ENCODE results near the gene FLT4.
"Not testable (repeated sequence)": the region's sequence is repeated elsewhere in the genome, so short reads cannot be mapped to it uniquely, and the experiment has no call there.

FLT4 gene

DNA sequence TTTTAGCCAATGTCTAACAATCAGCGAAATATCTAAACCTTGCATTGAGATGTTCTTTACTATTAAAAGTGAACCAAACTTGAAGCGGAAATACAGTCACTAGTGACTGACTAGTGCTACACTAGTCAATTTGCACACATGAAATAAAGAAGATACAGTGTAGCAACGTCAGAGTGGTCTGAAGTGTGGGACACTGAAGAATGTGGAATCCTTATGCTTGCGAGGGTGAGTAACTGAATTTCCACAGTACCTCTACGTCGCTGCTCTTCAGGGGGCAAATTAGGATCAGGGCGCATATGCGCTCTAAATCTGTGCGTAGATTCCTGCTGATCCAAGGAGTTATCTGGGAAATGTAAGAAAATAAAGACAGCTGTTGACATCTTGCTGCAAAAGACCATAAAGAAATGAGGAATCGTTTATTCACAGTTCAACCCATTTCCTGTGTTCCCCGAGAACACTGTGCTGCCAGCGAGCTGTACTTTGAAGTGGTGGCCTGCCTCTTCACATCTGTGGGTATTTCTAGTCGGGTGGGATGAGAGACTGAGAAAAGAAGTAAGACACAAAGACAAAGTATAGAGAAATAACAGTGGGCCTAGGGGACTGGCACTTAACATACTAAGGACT, 39.8 kb upstream of the FLT4 start:
- H3K4me3 ChIP-seq (replicated peaks; ENCODE audit: low read depth, low read length) = no peak overlapping the region
- TF ChIP-seq, protein P1, sequence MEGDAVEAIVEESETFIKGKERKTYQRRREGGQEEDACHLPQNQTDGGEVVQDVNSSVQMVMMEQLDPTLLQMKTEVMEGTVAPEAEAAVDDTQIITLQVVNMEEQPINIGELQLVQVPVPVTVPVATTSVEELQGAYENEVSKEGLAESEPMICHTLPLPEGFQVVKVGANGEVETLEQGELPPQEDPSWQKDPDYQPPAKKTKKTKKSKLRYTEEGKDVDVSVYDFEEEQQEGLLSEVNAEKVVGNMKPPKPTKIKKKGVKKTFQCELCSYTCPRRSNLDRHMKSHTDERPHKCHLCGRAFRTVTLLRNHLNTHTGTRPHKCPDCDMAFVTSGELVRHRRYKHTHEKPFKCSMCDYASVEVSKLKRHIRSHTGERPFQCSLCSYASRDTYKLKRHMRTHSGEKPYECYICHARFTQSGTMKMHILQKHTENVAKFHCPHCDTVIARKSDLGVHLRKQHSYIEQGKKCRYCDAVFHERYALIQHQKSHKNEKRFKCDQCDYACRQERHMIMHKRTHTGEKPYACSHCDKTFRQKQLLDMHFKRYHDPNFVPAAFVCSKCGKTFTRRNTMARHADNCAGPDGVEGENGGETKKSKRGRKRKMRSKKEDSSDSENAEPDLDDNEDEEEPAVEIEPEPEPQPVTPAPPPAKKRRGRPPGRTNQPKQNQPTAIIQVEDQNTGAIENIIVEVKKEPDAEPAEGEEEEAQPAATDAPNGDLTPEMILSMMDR (IDR thresholded peaks at IDR 0.05; ENCODE audit: low read length, missing control alignments) = no peak

GRCh38 chr5:180688330-180689070, 39.1 kb upstream of the FLT4 start:
- no peak for DNase-seq (ENCODE audit: low read depth)
- no peak overlapping the region for H3K4me3 ChIP-seq (replicated peaks; ENCODE audit: low read depth, low read length)
- TF ChIP-seq, protein P1 (IDR thresholded peaks at IDR 0.05; ENCODE audit: low read length, missing control alignments) = no peak

More for the DNA sequence above, 39.8 kb upstream of the FLT4 start:
- DNase-seq (ENCODE audit: low read depth) = no peak

- not testable (repeated sequence) for H3K4me3 ChIP-seq (replicated peaks; ENCODE audit: low read depth, low read length); DNase-seq (ENCODE audit: low read depth)
Observed at GRCh38 chr5:180686799-180687198, 37.4 kb upstream of the FLT4 start.

DNA sequence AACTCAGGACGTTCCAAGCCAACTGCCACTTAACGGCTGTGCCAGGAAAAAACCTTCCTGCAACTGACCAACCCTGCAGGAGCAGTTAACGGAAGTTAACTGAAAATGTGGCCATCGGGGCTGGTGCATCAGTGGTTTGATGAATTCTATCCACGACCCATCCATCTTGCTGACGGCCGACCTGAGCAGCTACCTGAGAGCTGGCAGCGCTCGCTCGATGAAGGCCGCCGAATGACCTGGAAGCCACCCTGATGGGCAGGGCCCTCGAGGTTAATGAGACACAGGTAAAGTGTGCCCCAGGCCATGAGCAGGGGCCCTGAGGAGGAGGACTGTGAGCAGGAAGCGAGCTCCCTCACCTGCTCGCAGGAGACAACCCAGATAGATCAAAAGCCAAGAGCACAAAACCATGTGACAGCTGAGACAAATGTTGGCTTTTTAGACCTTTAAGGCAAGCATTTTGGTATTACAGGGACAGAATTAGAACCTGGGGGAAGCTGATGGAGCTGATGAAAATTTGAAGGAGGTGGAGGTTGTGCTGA, 35.3 kb upstream of the FLT4 start:
- TF ChIP-seq, protein P1 (IDR thresholded peaks at IDR 0.05; ENCODE audit: low read length, missing control alignments) = no peak
- no peak overlapping the region for H3K4me3 ChIP-seq (replicated peaks; ENCODE audit: low read depth, low read length)
- DNase-seq (ENCODE audit: low read depth) = no peak

DNA sequence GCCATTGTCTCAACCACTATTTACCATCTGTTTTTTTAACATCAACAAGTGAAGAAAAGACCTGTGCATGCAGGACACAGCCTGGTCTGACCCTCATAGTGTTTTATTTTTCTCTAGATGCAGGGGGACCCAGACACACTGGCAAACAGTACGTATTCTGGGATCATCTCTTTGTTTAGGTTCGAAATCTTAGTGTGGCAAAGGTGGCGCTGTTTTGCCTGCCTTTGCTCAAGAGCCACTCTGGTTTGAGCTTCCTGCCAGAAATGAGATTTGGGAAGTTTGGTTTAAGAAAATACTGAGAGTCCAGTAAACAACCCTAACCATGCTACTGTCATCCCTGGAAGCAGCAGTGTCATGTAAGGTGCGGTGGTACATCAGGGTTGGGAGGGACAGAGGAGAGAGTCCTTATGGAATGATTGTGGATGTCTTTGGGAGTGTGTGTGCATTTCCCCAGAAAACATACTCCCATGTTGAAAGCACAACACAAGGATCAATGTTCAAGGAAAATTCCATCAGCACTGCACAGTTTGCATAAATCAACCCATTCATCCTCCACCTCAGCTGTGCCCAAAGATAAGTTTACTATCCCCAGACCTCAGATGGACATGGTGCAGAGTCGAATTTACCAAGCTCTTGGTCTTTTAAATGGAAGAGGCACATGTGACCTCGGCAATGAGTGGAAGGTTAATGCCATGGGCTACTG, 34.0 kb upstream of the FLT4 start:
- H3K4me3 ChIP-seq (replicated peaks; ENCODE audit: low read depth, low read length) = no peak overlapping the region
- TF ChIP-seq, protein P1 (IDR thresholded peaks at IDR 0.05; ENCODE audit: low read length, missing control alignments) = no peak
- no peak for DNase-seq (ENCODE audit: low read depth)

- TF ChIP-seq, protein P1 (IDR thresholded peaks at IDR 0.05; ENCODE audit: low read length, missing control alignments) = no peak
- no peak overlapping the region for H3K4me3 ChIP-seq (replicated peaks; ENCODE audit: low read depth, low read length)
- DNase-seq (ENCODE audit: low read depth) = no peak
Observed at GRCh38 chr5:180682560-180682959, 33.2 kb upstream of the FLT4 start.

DNA sequence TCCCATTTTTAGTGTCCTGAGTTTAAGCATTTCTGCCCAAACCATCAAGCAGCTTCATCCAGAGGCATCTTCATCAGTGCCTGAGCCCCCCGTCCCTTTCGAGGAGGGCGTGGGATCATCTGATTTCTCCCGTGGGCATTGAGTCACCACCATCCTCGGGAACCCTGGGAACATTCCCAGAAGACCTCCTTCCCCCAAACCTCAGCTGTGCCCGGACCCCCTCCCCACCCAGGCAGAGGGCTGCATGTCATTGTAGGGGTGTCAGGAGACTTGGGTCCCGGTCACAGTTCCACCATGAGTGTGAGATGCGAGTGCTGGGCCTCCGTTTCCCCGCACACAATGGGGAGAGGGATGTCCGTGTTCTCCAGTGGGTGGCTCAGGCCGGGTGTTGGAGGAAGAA, 32.6 kb upstream of the FLT4 start:
- DNase-seq (ENCODE audit: low read depth) = not testable (repeated sequence)

DNA sequence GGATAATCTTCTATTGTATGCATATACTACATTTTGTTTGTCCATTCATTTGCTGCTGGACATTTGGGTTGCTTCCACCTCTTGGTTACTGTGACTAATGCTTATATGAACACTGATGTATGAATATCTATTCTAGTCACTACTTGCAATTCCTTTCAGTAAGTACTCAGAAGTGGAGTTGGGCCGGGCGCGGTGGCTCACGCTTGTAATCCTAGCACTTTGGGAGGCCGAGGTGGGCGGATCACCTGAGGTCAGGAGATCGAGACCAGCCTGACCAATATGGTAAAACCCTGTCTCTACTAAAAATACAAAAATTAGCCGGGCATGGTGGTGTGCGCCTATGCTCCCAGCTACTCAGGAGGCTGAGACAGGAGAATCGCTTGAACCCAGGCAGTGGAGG, 28.9 kb upstream of the FLT4 start:
- not testable (repeated sequence) for DNase-seq (ENCODE audit: low read depth); H3K4me3 ChIP-seq (replicated peaks; ENCODE audit: low read depth, low read length)

More for the DNA sequence above, 32.6 kb upstream of the FLT4 start:
- not testable (repeated sequence) for H3K4me3 ChIP-seq (replicated peaks; ENCODE audit: low read depth, low read length)

All from fibroblast of pulmonary artery (primary cell).